Measurements from ENCODE around the gene UGT3A1.

Gene UGT3A1

DNA sequence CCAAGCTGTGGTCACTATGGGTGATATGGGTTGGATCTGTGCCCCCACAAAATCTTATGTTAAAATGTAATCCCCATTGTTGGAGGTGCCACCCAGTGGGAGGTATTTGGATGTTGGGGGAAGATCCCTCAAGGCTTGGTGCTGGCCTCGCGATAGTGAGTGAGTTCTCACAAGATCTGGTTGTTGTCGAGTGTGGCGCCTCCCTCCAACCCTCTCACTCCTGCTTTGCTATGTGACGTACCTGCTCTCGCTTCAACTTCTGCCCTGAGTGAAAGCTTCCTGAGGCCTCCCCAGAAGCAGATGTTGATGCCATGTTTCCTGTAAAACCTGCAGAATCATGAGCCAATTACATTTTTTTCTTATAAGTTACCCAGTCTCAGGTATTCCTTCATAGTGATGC, 40.0 kb upstream of the UGT3A1 start:
- no peak for TF ChIP-seq FOXP2 (optimal IDR thresholded peaks at IDR 0.05; ENCODE audit: borderline replicate concordance, extremely low read depth, extremely low read length, insufficient read depth)
- no peak for TF ChIP-seq SIN3A (IDR thresholded peaks at IDR 0.05; ENCODE audit: borderline replicate concordance, insufficient read depth, low read length)
- TF ChIP-seq, protein P1, sequence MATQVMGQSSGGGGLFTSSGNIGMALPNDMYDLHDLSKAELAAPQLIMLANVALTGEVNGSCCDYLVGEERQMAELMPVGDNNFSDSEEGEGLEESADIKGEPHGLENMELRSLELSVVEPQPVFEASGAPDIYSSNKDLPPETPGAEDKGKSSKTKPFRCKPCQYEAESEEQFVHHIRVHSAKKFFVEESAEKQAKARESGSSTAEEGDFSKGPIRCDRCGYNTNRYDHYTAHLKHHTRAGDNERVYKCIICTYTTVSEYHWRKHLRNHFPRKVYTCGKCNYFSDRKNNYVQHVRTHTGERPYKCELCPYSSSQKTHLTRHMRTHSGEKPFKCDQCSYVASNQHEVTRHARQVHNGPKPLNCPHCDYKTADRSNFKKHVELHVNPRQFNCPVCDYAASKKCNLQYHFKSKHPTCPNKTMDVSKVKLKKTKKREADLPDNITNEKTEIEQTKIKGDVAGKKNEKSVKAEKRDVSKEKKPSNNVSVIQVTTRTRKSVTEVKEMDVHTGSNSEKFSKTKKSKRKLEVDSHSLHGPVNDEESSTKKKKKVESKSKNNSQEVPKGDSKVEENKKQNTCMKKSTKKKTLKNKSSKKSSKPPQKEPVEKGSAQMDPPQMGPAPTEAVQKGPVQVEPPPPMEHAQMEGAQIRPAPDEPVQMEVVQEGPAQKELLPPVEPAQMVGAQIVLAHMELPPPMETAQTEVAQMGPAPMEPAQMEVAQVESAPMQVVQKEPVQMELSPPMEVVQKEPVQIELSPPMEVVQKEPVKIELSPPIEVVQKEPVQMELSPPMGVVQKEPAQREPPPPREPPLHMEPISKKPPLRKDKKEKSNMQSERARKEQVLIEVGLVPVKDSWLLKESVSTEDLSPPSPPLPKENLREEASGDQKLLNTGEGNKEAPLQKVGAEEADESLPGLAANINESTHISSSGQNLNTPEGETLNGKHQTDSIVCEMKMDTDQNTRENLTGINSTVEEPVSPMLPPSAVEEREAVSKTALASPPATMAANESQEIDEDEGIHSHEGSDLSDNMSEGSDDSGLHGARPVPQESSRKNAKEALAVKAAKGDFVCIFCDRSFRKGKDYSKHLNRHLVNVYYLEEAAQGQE (IDR thresholded peaks at IDR 0.05; ENCODE audit: insufficient read depth in 1 of 2, low read depth in 2 of 2, low read length in 2 of 2) = no peak
- TF ChIP-seq POLR2AphosphoS5 (IDR thresholded peaks at IDR 0.05; ENCODE audit: low read depth, low read length) = no peak
- TF ChIP-seq TAF1 (IDR thresholded peaks at IDR 0.05; ENCODE audit: borderline replicate concordance, insufficient read depth, low read length) = no peak

DNA sequence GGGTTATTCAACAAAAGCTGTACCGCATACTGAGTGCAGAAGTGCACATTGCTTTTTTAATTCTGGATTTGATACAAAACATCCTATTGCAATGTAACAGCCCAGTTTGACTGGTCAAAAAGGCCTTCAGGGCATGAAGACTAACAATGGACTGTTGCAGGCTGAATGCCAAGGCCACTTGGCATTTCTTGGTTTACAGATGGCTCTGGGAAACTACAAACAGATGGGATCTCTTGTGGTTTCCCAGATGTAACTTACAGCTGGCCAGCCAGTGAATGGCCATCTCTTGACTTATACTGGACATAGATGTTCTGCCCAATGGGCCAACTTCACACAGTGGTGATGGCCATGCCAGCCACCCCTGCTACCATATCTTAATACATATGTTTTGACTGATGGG, 38.7 kb upstream of the UGT3A1 start:
- no peak for TF ChIP-seq SIN3A (IDR thresholded peaks at IDR 0.05; ENCODE audit: borderline replicate concordance, insufficient read depth, low read length)
- TF ChIP-seq, protein P1 (IDR thresholded peaks at IDR 0.05; ENCODE audit: insufficient read depth in 1 of 2, low read depth in 2 of 2, low read length in 2 of 2) = no peak
- no peak for TF ChIP-seq FOXP2 (optimal IDR thresholded peaks at IDR 0.05; ENCODE audit: borderline replicate concordance, extremely low read depth, extremely low read length, insufficient read depth)
- TF ChIP-seq TAF1 (IDR thresholded peaks at IDR 0.05; ENCODE audit: borderline replicate concordance, insufficient read depth, low read length) = no peak
- no peak for TF ChIP-seq POLR2AphosphoS5 (IDR thresholded peaks at IDR 0.05; ENCODE audit: low read depth, low read length)

DNA sequence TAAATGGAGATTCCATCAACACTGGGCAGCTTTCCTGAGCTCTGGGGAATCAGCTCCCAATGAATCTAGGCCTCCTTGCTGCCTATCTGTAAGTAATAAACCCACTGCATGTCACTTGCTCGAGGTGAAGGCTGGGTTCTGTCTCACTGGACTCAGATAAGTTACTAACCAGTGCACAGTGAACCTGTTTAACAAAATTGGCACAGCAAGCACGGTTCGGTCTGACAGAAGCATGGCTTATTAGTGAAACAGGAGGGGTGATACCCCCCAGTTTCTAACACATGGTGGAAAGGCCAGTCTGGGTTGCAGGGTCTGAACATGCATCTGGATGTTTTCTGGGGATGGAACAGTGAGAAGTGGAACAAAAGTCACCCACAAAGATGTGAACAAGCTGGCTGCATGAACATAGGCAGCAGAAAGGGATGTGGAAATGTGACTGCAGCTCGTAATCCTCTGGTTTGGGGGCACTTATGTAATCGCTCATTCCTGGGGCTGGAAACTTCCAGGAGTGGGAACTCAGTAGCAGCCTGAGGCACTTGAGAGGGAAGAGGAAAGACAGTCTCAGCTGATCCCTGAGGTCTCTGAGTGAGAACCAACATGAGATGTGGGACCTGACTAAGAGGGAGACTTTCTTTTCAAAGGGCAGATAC, 37.8 kb upstream of the UGT3A1 start:
- TF ChIP-seq TAF1 (IDR thresholded peaks at IDR 0.05; ENCODE audit: borderline replicate concordance, insufficient read depth, low read length) (no peak), POLR2AphosphoS5 (IDR thresholded peaks at IDR 0.05; ENCODE audit: low read depth, low read length) (no peak), FOXP2 (optimal IDR thresholded peaks at IDR 0.05; ENCODE audit: borderline replicate concordance, extremely low read depth, extremely low read length, insufficient read depth) (no peak), SIN3A (IDR thresholded peaks at IDR 0.05; ENCODE audit: borderline replicate concordance, insufficient read depth, low read length) (no peak)
- TF ChIP-seq, protein P1 (IDR thresholded peaks at IDR 0.05; ENCODE audit: insufficient read depth in 1 of 2, low read depth in 2 of 2, low read length in 2 of 2) = no peak

DNA sequence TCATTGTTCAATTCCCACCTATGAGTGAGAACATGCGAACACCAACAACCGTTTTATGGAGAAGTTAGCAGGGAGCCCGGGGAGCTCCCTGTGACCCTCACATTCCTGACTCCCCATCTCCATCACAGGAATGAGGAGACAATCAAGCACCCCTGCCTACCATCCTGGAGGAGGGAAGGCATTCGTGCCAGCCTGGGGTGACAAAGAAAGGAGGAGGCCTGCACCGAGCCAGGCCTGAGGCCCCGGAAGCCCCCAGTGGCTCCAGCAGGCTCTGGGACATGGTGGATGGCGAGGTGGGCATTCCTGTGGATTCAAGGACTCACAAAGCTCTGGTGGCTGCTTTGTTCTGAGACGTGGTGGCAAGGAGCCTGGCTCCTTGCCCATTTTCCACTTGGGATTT, 36.5 kb upstream of the UGT3A1 start:
- TF ChIP-seq POLR2AphosphoS5 (IDR thresholded peaks at IDR 0.05; ENCODE audit: low read depth, low read length) (no peak), FOXP2 (optimal IDR thresholded peaks at IDR 0.05; ENCODE audit: borderline replicate concordance, extremely low read depth, extremely low read length, insufficient read depth) (no peak), SIN3A (IDR thresholded peaks at IDR 0.05; ENCODE audit: borderline replicate concordance, insufficient read depth, low read length) (no peak), TAF1 (IDR thresholded peaks at IDR 0.05; ENCODE audit: borderline replicate concordance, insufficient read depth, low read length) (no peak)
- TF ChIP-seq, protein P1 (IDR thresholded peaks at IDR 0.05; ENCODE audit: insufficient read depth in 1 of 2, low read depth in 2 of 2, low read length in 2 of 2) = no peak
